ENCODE data around the gene CDS1. TPM values are rescaled to one million over a fixed set of nuclear protein-coding genes. Genes with fewer than 3 reads are reported as not detected.

The CDS1 gene
- total RNA-seq, 2 experiments from 2014 or later, result 0.89 to 1.3 TPM

DNA sequence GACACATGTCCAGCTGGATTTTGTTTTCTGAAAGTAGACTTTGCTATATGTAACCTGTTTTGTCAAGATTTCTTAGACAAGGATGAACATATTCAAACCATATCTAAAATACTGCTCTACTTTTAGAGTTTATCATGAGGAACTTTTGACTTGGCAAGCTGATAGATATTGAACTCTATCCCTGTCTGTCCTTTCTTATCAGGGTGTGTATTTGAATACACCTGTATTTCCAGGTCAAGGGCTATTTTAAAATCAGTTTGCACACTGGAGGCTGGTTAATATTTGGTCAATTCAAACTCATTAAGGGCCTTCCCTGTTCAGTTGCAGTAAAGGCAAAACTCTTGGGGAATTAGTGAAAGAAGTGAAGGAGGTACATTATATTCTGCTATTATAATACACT lies 2.3 kb downstream of the CDS1 start:
- POLR2A ChIA-PET, result no interaction called here
- peaks cover 17% of the 10 kb centered on the region for H3K4me1 ChIP-seq (ENCODE audit: insufficient read depth, low read length)
- peaks cover 7 to 9% of the 10 kb centered on the region in 2 experiments for H3K27me3 ChIP-seq (ENCODE audit: control insufficient read depth in 1 of 2, insufficient read depth in 2 of 2, low read length in 2 of 2)
- no peak overlapping the region for H3K27ac Mint-ChIP-seq
- peaks cover 0 to 15% of the 10 kb centered on the region in 2 experiments for H3K9me3 ChIP-seq (ENCODE audit: control insufficient read depth in 1 of 2, insufficient read depth in 1 of 2, low read length in 2 of 2)
- TF ChIP-seq, protein P1, sequence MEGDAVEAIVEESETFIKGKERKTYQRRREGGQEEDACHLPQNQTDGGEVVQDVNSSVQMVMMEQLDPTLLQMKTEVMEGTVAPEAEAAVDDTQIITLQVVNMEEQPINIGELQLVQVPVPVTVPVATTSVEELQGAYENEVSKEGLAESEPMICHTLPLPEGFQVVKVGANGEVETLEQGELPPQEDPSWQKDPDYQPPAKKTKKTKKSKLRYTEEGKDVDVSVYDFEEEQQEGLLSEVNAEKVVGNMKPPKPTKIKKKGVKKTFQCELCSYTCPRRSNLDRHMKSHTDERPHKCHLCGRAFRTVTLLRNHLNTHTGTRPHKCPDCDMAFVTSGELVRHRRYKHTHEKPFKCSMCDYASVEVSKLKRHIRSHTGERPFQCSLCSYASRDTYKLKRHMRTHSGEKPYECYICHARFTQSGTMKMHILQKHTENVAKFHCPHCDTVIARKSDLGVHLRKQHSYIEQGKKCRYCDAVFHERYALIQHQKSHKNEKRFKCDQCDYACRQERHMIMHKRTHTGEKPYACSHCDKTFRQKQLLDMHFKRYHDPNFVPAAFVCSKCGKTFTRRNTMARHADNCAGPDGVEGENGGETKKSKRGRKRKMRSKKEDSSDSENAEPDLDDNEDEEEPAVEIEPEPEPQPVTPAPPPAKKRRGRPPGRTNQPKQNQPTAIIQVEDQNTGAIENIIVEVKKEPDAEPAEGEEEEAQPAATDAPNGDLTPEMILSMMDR (IDR thresholded peaks at IDR 0.05), result no peak
- H3K27me3 Mint-ChIP-seq, result peaks cover 40% of the 10 kb centered on the region
- H3K4me3 ChIP-seq (ENCODE audit: low read length), result no peak overlapping the region
- no peak overlapping the region for H3K27ac ChIP-seq (ENCODE audit: low read depth in 1 of 2, low read length in 2 of 2)
- intact Hi-C loops (cut with DNase I, micrococcal nuclease), result loop anchor here in 1 of 2 experiments (10.0 kb wide), 1 partner anchor 1550 kb away; the partner anchor contains the start of gene COPS4
- peaks cover 2% of the 10 kb centered on the region for H3K9me3 Mint-ChIP-seq
- H3K36me3 ChIP-seq (ENCODE audit: insufficient read depth, low read length), result no peaks in the 10 kb centered on the region
- ATAC-seq (ENCODE audit: poor library complexity) (no peak), DNase-seq (no peak)
- CTCF ChIA-PET, result no interaction called here
- no peak overlapping the region for H3K4me3 Mint-ChIP-seq
- H3K4me1 Mint-ChIP-seq (ENCODE audit: low read depth), result peaks cover 15% of the 10 kb centered on the region
- H3K36me3 Mint-ChIP-seq (ENCODE audit: low read depth), result peaks cover 4% of the 10 kb centered on the region

DNA sequence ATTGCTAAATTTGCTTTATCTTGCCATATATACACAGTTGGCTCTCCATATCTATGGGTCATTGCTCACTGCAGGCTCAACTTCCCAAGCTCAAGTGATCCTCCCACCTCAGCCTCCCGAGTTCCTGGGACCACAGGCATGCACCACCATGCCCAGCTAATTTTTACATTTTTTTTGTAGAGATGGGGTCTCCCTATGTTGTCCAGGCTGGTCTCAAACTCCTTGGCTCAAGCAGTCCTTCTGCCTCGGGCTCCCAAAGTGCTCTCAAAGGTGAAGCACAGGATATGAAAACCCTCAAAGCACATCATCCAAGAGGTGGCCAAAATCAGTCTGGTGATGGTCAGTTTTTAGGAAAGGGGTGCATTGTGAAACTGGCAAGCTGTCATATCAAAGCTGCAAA lies 11.8 kb downstream of the CDS1 start:
- Histone ChIP-seq H3K9me3 (ENCODE audit: control insufficient read depth in 1 of 2, insufficient read depth in 1 of 2, low read length in 2 of 2) (peaks cover 0 to 1% of the 10 kb centered on the region in 2 experiments), H3K27ac (ENCODE audit: low read depth in 1 of 2, low read length in 2 of 2) (no peak overlapping the region), H3K4me3 (ENCODE audit: low read length) (no peak overlapping the region), H3K4me1 (ENCODE audit: insufficient read depth, low read length) (no peaks in the 10 kb centered on the region), H3K27me3 (ENCODE audit: control insufficient read depth in 1 of 2, insufficient read depth in 2 of 2, low read length in 2 of 2) (peaks cover 0 to 3% of the 10 kb centered on the region in 2 experiments), H3K36me3 (ENCODE audit: insufficient read depth, low read length) (no peaks in the 10 kb centered on the region)
- H3K27ac Mint-ChIP-seq, result no peak overlapping the region
- no peaks in the 10 kb centered on the region for H3K9me3 Mint-ChIP-seq
- no peaks in the 10 kb centered on the region for H3K4me1 Mint-ChIP-seq (ENCODE audit: low read depth)
- DNase-seq (no peak), ATAC-seq (ENCODE audit: poor library complexity) (no peak)
- CTCF ChIA-PET, result no interaction called here
- H3K4me3 Mint-ChIP-seq, result no peak overlapping the region
- H3K36me3 Mint-ChIP-seq (ENCODE audit: low read depth), result no peaks in the 10 kb centered on the region
- TF ChIP-seq, protein P1 (IDR thresholded peaks at IDR 0.05), result no peak
- POLR2A ChIA-PET, result interaction anchor here (2.0 kb wide), 1 partner anchor 11 kb away, joined by 4 read pairs; no protein-coding TSS in a partner anchor
- peaks cover 49% of the 10 kb centered on the region for H3K27me3 Mint-ChIP-seq
- intact Hi-C loops (cut with DNase I, micrococcal nuclease), result no loop called here

DNA sequence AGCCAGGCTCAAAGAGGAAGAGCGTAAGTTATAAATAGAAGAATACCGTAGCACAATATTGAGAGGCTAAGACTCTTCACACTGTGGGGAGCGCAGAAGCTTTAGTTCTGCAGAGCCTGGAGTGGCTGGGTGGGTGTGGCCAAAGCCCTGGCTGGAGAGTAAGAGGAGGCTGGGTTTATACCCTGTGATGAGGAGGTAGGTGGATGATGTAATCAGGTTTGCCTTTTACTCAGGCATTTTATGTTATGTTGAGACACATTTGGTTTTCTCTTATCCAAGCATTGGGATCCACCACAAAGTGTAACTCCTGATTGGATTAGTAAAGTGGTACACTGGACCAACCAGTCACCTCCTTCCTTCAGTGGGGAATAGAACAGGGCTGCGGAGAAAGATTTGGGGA lies 13.9 kb downstream of the CDS1 start:
- Histone ChIP-seq H3K27ac (ENCODE audit: low read depth in 1 of 2, low read length in 2 of 2) (no peak overlapping the region), H3K36me3 (ENCODE audit: insufficient read depth, low read length) (no peaks in the 10 kb centered on the region), H3K4me3 (ENCODE audit: low read length) (no peak overlapping the region), H3K9me3 (ENCODE audit: control insufficient read depth in 1 of 2, insufficient read depth in 1 of 2, low read length in 2 of 2) (no peaks in the 10 kb centered on the region), H3K4me1 (ENCODE audit: insufficient read depth, low read length) (no peaks in the 10 kb centered on the region), H3K27me3 (ENCODE audit: control insufficient read depth in 1 of 2, insufficient read depth in 2 of 2, low read length in 2 of 2) (no peaks in the 10 kb centered on the region)
- Mint-ChIP-seq H3K4me3 (no peak overlapping the region), H3K9me3 (no peaks in the 10 kb centered on the region), H3K4me1 (ENCODE audit: low read depth) (no peaks in the 10 kb centered on the region), H3K27ac (no peak overlapping the region), H3K27me3 (peaks cover 42% of the 10 kb centered on the region), H3K36me3 (ENCODE audit: low read depth) (no peaks in the 10 kb centered on the region)
- no peak for DNase-seq
- ChIA-PET POLR2A (no interaction called here), CTCF (no interaction called here)
- no peak for ATAC-seq (ENCODE audit: poor library complexity)
- TF ChIP-seq, protein P1 (IDR thresholded peaks at IDR 0.05), result no peak
- intact Hi-C loops (cut with DNase I, micrococcal nuclease), result no loop called here
